ENCODE measurements around the gene FILIP1. TPM values are rescaled to one million over a fixed set of nuclear protein-coding genes. Genes with fewer than 3 reads are reported as not detected.

FILIP1 gene
- total and polyA plus RNA-seq, 2 of the 8 experiments (the other 6 are each of a cell fraction or from before 2014, with no cell fraction given), result 2.4 to 5.7 TPM

DNA sequence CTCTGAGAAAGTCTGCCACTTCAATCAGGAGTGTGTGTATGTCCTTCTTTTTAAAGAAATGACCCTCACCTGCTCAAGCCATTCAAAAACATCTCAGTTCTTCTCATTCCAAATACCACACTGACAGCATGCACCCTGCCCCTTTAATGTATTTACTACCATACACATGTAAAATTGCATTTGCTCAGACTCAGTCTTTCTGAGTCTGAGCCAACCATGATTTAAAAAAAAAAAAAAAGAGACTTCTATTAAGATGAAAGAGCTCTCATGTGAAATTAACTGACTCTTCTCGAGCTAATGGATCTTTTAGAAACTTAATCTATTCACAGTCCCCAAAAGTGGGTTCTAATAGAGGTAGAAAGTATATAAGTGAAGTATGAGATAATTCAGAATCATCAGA is 1.4 kb upstream of the FILIP1 start (continued):
- TF ChIP-seq EP300 (IDR thresholded peaks at IDR 0.05; ENCODE audit: borderline replicate concordance in 1 of 2, low read depth in 2 of 2, low read length in 2 of 2), result no peak
- TF ChIP-seq JUND (IDR thresholded peaks at IDR 0.05; ENCODE audit: low read length), result no peak
- no peak for TF ChIP-seq CBX8 (IDR thresholded peaks at IDR 0.05; ENCODE audit: borderline replicate concordance, low read depth, low read length)
- TF ChIP-seq CREB1 (IDR thresholded peaks at IDR 0.05), result no peak
- TF ChIP-seq, protein P1, sequence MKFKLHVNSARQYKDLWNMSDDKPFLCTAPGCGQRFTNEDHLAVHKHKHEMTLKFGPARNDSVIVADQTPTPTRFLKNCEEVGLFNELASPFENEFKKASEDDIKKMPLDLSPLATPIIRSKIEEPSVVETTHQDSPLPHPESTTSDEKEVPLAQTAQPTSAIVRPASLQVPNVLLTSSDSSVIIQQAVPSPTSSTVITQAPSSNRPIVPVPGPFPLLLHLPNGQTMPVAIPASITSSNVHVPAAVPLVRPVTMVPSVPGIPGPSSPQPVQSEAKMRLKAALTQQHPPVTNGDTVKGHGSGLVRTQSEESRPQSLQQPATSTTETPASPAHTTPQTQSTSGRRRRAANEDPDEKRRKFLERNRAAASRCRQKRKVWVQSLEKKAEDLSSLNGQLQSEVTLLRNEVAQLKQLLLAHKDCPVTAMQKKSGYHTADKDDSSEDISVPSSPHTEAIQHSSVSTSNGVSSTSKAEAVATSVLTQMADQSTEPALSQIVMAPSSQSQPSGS (IDR thresholded peaks at IDR 0.05; ENCODE audit: low read length), result no peak
- TF ChIP-seq, protein P2, sequence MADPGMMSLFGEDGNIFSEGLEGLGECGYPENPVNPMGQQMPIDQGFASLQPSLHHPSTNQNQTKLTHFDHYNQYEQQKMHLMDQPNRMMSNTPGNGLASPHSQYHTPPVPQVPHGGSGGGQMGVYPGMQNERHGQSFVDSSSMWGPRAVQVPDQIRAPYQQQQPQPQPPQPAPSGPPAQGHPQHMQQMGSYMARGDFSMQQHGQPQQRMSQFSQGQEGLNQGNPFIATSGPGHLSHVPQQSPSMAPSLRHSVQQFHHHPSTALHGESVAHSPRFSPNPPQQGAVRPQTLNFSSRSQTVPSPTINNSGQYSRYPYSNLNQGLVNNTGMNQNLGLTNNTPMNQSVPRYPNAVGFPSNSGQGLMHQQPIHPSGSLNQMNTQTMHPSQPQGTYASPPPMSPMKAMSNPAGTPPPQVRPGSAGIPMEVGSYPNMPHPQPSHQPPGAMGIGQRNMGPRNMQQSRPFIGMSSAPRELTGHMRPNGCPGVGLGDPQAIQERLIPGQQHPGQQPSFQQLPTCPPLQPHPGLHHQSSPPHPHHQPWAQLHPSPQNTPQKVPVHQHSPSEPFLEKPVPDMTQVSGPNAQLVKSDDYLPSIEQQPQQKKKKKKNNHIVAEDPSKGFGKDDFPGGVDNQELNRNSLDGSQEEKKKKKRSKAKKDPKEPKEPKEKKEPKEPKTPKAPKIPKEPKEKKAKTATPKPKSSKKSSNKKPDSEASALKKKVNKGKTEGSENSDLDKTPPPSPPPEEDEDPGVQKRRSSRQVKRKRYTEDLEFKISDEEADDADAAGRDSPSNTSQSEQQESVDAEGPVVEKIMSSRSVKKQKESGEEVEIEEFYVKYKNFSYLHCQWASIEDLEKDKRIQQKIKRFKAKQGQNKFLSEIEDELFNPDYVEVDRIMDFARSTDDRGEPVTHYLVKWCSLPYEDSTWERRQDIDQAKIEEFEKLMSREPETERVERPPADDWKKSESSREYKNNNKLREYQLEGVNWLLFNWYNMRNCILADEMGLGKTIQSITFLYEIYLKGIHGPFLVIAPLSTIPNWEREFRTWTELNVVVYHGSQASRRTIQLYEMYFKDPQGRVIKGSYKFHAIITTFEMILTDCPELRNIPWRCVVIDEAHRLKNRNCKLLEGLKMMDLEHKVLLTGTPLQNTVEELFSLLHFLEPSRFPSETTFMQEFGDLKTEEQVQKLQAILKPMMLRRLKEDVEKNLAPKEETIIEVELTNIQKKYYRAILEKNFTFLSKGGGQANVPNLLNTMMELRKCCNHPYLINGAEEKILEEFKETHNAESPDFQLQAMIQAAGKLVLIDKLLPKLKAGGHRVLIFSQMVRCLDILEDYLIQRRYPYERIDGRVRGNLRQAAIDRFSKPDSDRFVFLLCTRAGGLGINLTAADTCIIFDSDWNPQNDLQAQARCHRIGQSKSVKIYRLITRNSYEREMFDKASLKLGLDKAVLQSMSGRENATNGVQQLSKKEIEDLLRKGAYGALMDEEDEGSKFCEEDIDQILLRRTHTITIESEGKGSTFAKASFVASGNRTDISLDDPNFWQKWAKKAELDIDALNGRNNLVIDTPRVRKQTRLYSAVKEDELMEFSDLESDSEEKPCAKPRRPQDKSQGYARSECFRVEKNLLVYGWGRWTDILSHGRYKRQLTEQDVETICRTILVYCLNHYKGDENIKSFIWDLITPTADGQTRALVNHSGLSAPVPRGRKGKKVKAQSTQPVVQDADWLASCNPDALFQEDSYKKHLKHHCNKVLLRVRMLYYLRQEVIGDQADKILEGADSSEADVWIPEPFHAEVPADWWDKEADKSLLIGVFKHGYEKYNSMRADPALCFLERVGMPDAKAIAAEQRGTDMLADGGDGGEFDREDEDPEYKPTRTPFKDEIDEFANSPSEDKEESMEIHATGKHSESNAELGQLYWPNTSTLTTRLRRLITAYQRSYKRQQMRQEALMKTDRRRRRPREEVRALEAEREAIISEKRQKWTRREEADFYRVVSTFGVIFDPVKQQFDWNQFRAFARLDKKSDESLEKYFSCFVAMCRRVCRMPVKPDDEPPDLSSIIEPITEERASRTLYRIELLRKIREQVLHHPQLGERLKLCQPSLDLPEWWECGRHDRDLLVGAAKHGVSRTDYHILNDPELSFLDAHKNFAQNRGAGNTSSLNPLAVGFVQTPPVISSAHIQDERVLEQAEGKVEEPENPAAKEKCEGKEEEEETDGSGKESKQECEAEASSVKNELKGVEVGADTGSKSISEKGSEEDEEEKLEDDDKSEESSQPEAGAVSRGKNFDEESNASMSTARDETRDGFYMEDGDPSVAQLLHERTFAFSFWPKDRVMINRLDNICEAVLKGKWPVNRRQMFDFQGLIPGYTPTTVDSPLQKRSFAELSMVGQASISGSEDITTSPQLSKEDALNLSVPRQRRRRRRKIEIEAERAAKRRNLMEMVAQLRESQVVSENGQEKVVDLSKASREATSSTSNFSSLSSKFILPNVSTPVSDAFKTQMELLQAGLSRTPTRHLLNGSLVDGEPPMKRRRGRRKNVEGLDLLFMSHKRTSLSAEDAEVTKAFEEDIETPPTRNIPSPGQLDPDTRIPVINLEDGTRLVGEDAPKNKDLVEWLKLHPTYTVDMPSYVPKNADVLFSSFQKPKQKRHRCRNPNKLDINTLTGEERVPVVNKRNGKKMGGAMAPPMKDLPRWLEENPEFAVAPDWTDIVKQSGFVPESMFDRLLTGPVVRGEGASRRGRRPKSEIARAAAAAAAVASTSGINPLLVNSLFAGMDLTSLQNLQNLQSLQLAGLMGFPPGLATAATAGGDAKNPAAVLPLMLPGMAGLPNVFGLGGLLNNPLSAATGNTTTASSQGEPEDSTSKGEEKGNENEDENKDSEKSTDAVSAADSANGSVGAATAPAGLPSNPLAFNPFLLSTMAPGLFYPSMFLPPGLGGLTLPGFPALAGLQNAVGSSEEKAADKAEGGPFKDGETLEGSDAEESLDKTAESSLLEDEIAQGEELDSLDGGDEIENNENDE (IDR thresholded peaks at IDR 0.05; ENCODE audit: insufficient replicate concordance, low read length), result no peak
- no peak for TF ChIP-seq NRF1 (IDR thresholded peaks at IDR 0.05; ENCODE audit: low read depth, low read length)

Data from H1 (cell line).